Endodermal cell (in vitro differentiated cells): Measurements from ENCODE around the gene LRFN5. TPM values are rescaled to one million over a fixed set of nuclear protein-coding genes. Genes with fewer than 3 reads are reported as not detected.
A peak's percentile ranks its signal among the peaks of the same experiment; 100 is the strongest.

Experiments
- DNase-seq: peaks from one replicate; pipeline ENCODE4 v3.0.0-alpha.2; 2017
- H3K27ac ChIP-seq: 2 replicates; pipeline ENCODE4 v1.5.1; 2013; ENCODE audit warnings: mild to moderate bottlenecking, low read depth, low read length, moderate library complexity
- H3K27me3 ChIP-seq: 2 replicates; pipeline ENCODE4 v1.6.1; 2013; ENCODE audit warnings: mild to moderate bottlenecking, low read length, moderate library complexity; ENCODE audit not compliant: insufficient read depth, control insufficient read depth, poor library complexity, severe bottlenecking
- H3K36me3 ChIP-seq: 2 replicates; pipeline ENCODE4 v1.7.0; 2013; ENCODE audit warnings: mild to moderate bottlenecking, low read length, moderate library complexity; ENCODE audit not compliant: control insufficient read depth, insufficient read depth
- H3K4me1 ChIP-seq: one replicate; pipeline ENCODE4 v1.7.0; 2013; ENCODE audit warnings: low read length; ENCODE audit not compliant: control insufficient read depth, insufficient read depth
- H3K4me3 ChIP-seq: 2 replicates; pipeline ENCODE4 v1.5.1; 2013; ENCODE audit warnings: mild to moderate bottlenecking, low read length, moderate library complexity
- H3K9ac ChIP-seq: 2 replicates; pipeline ENCODE4 v1.6.1; 2013; ENCODE audit warnings: mild to moderate bottlenecking, low read length, moderate library complexity; ENCODE audit not compliant: poor library complexity, severe bottlenecking; ENCODE audit errors: extremely low read depth
- H3K9me3 ChIP-seq: 2 replicates; pipeline ENCODE4 v1.6.1; 2013; ENCODE audit warnings: mild to moderate bottlenecking, low read length, moderate library complexity; ENCODE audit not compliant: control insufficient read depth
- H3K27ac Mint-ChIP-seq: 2 replicates; pipeline ENCODE4 v1.8.0; 2020; ENCODE audit warnings: mixed read lengths
- H3K27me3 Mint-ChIP-seq: 2 replicates; pipeline ENCODE4 v1.8.0; 2021; ENCODE audit warnings: mild to moderate bottlenecking, mixed read lengths; ENCODE audit not compliant: insufficient read depth
- H3K36me3 Mint-ChIP-seq: 2 replicates; pipeline ENCODE4 v1.8.0; 2020; ENCODE audit warnings: low read depth, mixed read lengths
- H3K4me1 Mint-ChIP-seq: 2 replicates; pipeline ENCODE4 v1.8.0; 2020; ENCODE audit warnings: mixed read lengths
- H3K4me3 Mint-ChIP-seq: 2 replicates; pipeline ENCODE4 v1.8.0; 2020; ENCODE audit warnings: mild to moderate bottlenecking, moderate library complexity, mixed read lengths
- H3K9me3 Mint-ChIP-seq: 2 replicates; pipeline ENCODE4 v1.8.0; 2020; ENCODE audit warnings: mild to moderate bottlenecking, mixed read lengths
- WGBS, 2 experiments: methylation state at CpG; one replicate each; pipeline versions ENCODE4 v1.1.5 to v1.1.7; 2013; ENCODE audit warnings: missing lambda C conversion rate in 2 of 2, mixed read lengths in 1 of 2; ENCODE audit not compliant: insufficient coverage in 1 of 2, insufficient read length in 1 of 2; 5-methylcytosine and 5-hydroxymethylcytosine counted together
- total RNA-seq, 2 donors: library from RNA; stranded (reverse); fragmentation: NEBNext Ultra II Directional in 1 of 2; extraction: Animal tissue kit (Norgen Biotek cat#: 25700) in 1 of 2; gene quantifications; 2 replicates in 1 of 2; 3 replicates in 1 of 2; pipeline ENCODE4 v1.2.1, GENCODE V29; 2021
- TF ChIP-seq, protein P1 (sequence below): fragments of 200-600 bp; sonication (generic); conservative IDR thresholded peaks from 2 replicates; pipeline ENCODE4 v1.5.0; 2021; ENCODE audit warnings: antibody characterized with exemption, mild to moderate bottlenecking

The LRFN5 gene
- total RNA-seq, 2 donors from 2014 or later = 1.4 to 3.2 TPM

DNA sequence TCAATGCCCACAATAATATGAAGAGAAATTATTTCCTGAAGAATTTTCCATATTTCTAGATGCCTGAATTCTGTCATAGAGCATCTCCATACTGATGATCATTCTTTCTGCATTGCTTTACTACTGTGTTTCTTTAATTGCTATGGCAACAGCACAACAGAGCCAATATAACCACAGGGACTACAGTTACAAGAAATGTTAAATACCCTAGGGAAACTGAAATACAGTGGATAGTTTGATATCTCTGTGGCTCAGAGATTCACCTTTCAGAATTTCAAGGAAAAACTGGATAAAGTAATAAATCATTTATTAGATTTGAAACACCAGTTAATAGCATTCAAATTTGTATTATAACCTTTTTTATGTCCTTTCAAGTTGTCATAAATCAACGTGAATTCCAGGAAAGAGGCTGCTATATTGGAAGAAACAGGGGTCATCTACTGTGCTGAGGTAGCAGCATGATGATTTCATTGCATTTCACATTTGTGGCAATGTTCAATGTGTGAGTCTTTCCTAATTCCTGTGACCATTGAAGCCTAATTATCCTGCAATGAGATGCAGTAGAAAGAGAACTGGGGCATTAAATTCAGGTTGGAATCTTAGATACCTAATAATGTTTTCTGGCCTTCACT lies 267.1 kb downstream of the LRFN5 start:
- Mint-ChIP-seq H3K9me3 (peaks cover 4% of the 10 kb centered on the region), H3K27ac (no peak overlapping the region), H3K4me1 (peaks cover 20% of the 10 kb centered on the region), H3K4me3 (no peak overlapping the region), H3K36me3 (peaks cover 2% of the 10 kb centered on the region), H3K27me3 (peaks cover 1% of the 10 kb centered on the region)
- H3K4me1 ChIP-seq = no peaks in the 10 kb centered on the region
- no peak overlapping the region for H3K4me3 ChIP-seq
- peaks cover 11% of the 10 kb centered on the region for H3K9me3 ChIP-seq
- DNase-seq = no peak
- TF ChIP-seq, protein P1, sequence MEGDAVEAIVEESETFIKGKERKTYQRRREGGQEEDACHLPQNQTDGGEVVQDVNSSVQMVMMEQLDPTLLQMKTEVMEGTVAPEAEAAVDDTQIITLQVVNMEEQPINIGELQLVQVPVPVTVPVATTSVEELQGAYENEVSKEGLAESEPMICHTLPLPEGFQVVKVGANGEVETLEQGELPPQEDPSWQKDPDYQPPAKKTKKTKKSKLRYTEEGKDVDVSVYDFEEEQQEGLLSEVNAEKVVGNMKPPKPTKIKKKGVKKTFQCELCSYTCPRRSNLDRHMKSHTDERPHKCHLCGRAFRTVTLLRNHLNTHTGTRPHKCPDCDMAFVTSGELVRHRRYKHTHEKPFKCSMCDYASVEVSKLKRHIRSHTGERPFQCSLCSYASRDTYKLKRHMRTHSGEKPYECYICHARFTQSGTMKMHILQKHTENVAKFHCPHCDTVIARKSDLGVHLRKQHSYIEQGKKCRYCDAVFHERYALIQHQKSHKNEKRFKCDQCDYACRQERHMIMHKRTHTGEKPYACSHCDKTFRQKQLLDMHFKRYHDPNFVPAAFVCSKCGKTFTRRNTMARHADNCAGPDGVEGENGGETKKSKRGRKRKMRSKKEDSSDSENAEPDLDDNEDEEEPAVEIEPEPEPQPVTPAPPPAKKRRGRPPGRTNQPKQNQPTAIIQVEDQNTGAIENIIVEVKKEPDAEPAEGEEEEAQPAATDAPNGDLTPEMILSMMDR = no peak
- 86 to 89% methylated on average over 1 of the region's 1 CpG for WGBS, 2 experiments
- H3K27me3 ChIP-seq = no peaks in the 10 kb centered on the region
- H3K27ac ChIP-seq = no peak overlapping the region
- H3K36me3 ChIP-seq = no peaks in the 10 kb centered on the region
- H3K9ac ChIP-seq = no peak overlapping the region

DNA sequence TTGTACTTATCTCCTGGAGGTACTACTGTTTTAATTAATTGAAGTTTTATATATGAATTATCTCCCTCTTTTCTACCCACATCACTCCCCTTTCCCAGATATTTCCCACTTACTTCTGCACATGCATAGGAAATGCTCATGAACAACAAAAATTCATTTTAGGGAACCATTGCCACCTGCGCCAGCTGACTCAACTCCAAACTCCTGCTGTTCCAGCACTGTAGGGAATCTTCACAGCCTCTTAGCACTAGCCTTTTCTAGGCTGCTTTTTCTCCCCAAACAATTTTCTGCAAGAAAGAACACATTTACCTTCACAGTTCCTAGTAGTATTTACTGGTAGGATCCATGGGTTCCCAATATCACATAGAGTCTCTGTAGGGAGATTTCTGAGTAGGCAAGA lies 268.4 kb downstream of the LRFN5 start:
- Histone ChIP-seq H3K36me3 (no peaks in the 10 kb centered on the region), H3K4me1 (no peaks in the 10 kb centered on the region), H3K9ac (no peak overlapping the region), H3K27ac (no peak overlapping the region), H3K27me3 (no peaks in the 10 kb centered on the region), H3K9me3 (peaks cover 4% of the 10 kb centered on the region), H3K4me3 (no peak overlapping the region)
- Mint-ChIP-seq H3K4me3 (no peak overlapping the region), H3K27me3 (peaks cover 1% of the 10 kb centered on the region), H3K9me3 (no peaks in the 10 kb centered on the region), H3K4me1 (peaks cover 20% of the 10 kb centered on the region), H3K27ac (no peak overlapping the region), H3K36me3 (no peaks in the 10 kb centered on the region)
- DNase-seq = peak; percentile 57
- 87 to 100% methylated on average over 1 of the region's 1 CpG for WGBS, 2 experiments
- TF ChIP-seq, protein P1 = no peak

DNA sequence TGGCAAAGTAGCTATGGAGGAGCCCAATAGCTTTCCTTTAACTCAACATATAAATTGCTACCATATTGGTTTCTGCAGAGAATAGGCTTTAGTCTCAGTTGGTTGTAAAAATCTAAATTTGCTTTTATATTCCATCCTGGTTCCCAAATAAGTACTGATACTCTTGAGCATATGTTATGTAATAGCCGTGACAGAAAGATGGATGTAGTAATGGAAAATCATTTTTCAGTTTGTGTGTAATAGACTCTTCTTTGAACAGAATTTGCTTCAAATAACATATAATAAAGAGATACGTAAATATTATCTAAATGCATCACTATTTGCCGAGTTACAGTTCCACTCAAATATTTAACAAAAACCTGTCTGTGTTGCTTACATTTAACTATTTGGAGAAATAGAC lies 271.6 kb downstream of the LRFN5 start:
- Histone ChIP-seq H3K36me3 (no peaks in the 10 kb centered on the region), H3K4me1 (no peaks in the 10 kb centered on the region), H3K4me3 (no peak overlapping the region), H3K9ac (no peak overlapping the region), H3K9me3 (no peaks in the 10 kb centered on the region), H3K27me3 (no peaks in the 10 kb centered on the region), H3K27ac (no peak overlapping the region)
- no peaks in the 10 kb centered on the region for H3K36me3 Mint-ChIP-seq
- H3K9me3 Mint-ChIP-seq = no peaks in the 10 kb centered on the region
- H3K4me1 Mint-ChIP-seq = peaks cover 17% of the 10 kb centered on the region
- TF ChIP-seq, protein P1 = no peak
- WGBS, 2 experiments = 100% methylated on average over 2 of the region's 3 CpGs; no CpG with 5 or more reads in 1 of the 2 experiments
- no peak overlapping the region for H3K27ac Mint-ChIP-seq
- H3K4me3 Mint-ChIP-seq = no peak overlapping the region
- DNase-seq = no peak
- H3K27me3 Mint-ChIP-seq = no peaks in the 10 kb centered on the region
